HG03565 (cell line): ENCODE measurements around the gene SKOR1.
A peak's percentile ranks its signal among the peaks of the same experiment; 100 is the strongest.

Source experiments
- ATAC-seq: cut with Tn5 transposase; IDR thresholded peaks from one replicate; pipeline ENCODE4 v1.9.1; 2021; ENCODE audit warnings: mild to moderate bottlenecking, moderate library complexity; ENCODE audit not compliant: unreplicated experiment

SKOR1 gene

DNA sequence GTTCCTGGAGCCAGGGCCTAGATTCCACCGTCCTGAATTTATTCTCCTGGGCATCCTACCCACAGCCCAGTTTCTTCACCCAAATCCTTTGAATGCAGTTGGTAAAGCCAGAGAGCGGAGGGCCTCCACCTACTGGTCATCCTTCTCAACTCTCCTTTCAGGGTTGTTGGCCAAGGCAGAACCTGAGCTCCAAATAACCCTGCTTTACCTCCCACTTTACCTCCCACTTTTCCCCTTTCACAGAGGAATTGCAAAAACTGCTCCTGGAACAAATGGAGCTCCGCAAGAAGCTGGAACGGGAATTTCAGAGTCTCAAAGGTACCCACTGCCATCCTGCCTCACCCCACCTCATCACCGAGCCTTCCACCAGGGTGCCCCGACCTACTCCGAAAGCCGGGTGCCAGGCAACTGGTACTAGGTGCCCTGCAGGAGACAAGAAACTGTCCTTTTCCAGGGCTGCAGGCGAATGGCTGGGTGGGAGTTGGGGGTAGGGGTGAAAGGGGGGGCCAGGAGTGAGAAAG, 6.8 kb downstream of the SKOR1 start:
- ATAC-seq, result no peak

DNA sequence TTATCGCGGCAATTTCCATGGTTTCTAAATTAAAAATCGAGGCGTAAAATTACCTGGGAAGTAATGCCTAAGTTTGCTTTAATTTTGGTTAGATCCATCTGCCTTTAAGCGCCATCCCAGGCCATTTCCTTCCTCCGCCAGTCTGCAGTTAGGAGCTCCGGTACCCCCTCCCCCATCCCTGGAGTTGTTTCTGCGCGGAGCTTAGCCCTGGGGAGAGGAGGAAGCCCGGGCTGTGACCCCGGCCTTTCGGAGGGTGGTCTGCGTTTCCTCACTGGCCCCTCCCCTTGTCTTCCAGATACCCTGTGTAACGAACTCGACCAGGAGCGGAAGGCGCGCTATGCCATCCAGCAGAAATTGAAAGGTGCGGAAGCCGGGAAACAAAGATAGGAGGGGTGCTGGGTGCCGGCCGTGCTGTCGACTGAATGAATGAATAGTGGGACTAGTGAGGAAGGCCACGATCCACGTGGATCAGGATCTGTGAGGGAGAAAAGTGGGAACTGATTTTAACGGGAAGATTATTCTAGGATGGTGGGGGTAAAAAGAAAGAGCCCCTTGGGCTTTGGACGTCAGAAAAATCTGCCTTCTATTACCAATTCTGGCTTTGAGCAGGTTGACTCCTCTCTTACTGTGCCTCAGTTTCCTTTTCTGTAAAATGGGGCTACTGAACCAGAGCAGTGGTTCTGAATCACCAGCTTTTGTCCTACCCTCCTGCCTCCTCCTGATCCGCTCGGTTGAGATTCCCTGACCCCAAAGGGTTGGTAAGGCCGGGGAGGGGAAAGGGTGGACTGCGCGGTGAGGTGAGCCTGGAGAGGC, 7.8 kb downstream of the SKOR1 start:
- no peak for ATAC-seq

DNA sequence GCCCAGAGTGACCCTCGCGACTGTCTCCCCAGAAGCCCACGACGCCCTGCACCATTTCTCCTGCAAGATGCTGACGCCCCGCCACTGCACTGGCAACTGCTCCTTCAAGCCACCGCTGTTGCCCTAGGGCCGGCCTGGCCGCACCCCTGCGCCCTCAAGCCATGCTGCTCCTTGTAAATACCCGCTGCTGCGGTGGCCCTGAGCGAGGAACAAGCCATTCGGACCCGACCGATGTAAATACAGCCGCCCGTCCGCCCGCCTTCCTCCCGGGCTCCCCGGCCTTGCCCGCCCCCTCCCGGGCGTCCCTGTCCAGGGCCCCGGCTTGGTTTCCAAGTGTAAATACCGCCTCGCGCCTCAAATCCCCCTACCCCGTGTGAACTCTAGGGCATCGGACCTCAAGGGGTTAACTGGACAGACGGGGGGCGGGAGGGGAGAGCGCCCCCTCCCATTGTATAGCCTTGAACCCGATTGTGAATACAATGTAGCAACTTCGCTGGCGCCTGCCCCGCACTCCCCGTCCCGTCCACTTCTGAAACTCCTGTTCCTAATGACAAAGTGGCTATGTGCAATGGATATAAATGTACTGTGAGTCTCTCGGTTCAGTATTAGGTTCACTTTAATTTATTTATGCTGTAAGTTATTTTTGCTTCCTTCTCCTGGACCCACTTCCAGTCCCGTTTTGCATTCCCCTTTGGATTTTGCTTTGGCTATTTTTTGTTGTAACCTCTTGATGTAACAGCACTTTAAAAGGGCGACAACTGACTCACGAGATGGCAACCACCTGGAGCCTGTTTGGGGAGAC, 8.6 kb downstream of the SKOR1 start:
- no peak for ATAC-seq

DNA sequence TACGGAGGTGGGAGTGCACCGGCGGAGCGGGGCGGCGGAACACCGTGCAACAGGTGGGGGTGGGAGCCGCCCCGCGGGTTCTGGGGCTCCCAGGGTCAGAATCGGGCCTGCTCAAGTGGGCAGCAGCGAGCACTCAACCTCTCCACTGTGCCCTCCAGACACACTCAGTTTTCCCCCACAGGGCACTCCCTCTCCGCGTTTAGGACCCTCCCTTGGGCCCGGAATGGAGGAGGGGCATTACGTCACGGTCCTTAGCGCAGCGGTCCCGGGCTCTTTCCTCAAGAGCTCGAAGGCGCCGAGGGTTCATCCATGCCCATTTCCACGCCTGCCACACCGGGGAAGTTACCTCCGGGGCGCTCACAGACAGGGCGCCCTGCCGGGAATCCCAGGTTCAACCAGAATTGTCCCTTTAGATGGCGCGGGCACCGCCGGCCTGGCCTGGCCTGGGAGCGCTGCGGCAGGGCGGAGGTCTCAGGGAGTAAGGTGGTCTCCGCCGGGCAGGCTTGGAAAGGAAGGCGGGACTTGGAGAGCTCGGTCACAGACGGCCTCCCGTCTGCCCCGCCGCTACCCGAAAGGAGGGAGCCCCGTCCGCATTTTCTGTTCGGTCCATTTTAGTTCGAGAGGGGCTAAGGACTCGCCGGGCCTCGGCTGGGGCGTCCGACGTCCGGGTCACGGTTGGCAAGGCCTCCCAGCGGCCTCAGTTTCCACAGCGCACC, 9.4 kb downstream of the SKOR1 start:
- no peak for ATAC-seq

DNA sequence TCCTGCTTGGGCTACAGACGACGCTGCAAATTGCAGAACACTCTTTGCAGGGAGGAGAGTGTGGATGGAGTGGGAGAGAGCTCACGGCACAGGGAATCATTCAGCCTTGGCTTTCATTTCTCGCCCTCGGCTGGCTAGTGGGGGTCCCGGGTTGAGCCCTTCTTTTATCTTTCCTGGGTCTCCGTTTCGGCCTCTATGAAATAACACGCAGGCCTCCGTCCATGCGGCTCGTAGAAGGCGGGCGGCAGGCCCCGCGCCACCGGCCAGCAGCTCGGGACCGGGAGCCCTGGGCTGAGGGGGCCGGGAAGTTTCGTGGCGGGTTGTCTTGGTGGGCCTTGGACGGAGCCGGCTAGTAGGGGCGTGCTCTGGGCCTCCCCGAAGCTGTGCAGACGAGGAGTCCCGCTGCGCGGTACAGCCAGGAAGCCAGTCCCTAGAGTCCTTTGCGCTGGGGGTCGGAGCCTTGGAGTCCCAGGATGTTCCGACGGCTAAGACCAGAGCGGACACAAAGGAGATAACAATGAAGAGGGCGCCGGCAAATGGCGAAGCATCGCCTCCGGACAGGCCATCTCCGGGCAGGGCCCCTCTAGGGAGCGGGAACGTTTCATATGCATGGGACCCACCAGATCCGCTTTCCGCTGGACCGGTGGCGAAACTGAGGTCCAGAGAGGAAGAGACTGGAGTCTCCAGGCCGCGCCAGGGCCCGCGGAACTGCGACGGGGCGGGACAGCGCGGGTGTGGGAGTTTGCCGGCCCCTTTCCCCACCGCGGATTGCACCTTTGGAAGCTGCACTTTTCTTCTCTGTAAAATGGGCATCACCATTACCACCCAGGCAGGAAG, 10.2 kb downstream of the SKOR1 start:
- no peak for ATAC-seq

DNA sequence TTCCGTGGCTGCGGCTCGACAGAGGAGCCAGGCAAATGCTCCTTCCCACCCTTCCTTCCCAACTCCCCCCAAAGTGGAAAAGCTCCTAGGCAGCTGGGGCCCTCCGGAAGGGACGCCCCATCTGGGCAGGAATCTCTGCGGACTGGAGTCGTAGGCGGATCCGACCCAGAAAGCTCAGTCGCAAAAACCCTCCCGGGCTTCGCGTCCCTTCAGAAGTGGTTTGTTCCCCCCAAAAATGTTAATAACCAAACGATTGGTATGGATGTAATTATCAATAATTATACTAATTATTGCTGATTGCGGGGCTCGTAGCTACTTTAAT, 10.8 kb downstream of the SKOR1 start:
- ATAC-seq, result no peak

DNA sequence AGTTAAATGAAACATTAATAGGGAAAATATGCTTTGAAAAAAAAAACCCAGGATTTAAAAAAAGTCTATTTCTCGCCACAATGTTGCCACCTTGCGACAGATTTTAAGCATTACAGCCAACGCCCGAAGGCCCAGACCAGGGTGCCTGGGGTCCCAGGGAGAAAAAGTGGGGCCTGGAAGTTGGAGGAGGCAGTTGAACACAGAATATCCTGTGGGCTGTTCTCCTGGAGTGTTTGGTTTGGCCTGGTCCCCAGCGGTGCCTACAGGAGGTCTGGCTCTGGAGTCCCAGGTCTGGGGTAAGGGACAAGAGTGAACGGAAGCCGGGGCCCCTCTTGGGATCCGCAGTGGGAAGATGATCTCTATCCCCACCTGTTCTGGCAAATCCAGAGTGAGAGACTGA, 11.2 kb downstream of the SKOR1 start:
- no peak for ATAC-seq

DNA sequence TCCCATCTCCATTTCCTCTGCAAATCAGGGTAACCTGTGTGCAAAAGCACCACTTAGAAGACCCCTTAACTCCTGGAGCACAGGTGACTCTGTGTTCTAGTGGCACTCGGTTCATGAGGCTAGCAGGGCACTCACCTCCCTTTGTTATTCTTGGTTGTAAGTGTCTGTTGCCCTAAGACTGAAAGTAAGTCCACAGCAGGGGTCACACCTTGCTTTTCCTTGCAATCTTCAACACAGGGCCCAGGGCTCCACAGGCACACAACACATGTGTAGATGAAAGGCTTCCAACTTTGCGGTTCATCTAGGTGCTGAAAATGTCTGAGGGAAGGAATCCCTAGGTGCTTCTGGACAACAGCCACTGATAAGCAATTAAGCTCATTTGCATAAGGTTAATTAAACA, 11.6 kb downstream of the SKOR1 start:
- ATAC-seq, result no peak

DNA sequence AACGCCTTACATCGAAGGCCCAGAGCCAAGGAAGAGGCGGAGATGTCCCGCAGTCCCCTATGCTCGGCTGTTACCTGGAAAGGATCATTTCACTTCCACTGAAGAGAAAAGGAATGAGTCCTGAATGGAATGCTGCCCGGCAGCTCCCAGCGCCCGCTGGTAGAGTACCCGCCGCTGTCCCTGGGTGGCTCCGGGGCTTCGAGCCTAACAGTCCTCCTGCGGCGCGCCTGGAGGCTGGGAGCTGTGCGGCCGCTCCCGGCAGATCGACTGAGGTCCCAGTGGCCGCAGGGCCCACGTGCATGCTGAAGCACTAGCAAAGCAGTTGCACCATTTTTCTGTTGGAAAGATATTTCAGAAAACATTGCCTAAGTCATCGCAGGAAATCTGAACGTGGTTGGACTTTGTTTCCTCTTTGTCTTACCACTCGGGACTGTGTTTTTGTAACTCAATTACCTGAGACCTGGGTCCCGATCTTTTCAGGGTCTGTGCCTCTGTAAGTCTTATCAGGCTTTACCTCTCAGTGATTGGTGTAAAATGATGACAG, 13.6 kb downstream of the SKOR1 start:
- no peak for ATAC-seq

DNA sequence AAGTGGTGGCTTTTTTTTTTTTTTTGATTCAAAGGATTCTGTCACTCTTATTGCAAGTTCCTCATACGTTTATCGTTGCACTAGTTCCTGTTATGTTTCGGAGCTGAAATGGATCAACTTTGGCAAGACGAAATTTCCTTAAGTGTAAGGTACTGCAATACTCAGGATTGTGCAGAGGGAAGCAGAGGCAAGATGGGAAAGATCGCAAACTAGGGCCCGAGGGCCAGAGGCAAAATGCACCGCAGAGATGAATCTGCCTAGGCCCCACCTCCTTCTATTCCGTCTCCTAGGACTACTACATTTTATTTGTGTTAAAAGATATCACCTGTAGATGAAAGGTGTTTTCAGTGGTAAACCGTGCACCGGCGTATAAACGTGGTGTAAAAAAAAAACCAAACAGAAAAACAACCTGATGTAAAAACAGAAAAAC, 14.2 kb downstream of the SKOR1 start:
- peak; percentile 12 for ATAC-seq

DNA sequence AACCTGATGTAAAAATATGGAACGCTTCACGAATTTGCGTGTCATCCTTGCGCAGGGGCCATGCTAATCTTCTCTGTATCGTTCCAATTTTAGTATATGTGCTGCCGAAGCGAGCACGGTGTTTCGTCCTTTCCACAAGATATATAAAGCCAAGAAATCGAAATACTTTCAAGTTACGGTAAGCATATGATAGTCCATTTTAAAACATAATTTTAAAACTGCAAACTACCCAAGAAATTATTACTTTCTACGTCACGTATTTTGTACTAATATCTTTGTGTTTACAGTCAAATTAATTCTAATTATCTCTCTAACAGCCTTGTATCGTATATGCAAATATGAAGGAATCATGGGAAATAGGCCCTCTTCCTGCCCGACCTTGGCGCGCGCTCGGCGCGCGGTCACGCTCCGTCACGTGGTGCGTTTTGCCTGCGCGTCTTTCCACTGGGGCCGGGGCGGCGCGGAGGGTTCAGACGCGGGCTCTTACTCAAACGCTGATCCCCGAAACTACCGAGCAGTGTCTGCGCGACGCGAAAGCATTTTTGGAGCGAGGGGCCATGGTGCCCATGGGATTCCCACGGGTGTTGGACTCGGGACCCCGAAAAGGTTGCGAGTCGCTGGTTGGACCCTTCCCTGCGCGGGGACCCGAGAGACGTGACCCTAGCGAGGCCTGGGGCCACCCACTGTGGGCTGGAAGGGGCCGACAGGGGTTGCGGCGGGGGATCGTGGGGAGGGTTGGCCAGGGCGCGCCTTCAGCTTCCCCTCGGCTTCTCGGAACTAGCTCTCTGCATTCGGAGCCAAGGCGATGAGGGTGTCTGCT, 14.8 kb downstream of the SKOR1 start, which contains the start of gene RNU6-1:
Gene RNU6-1, minus strand, starts transcription at position 117 of the 820 bp plus-strand sequence.
- peak; percentile 76 for ATAC-seq

DNA sequence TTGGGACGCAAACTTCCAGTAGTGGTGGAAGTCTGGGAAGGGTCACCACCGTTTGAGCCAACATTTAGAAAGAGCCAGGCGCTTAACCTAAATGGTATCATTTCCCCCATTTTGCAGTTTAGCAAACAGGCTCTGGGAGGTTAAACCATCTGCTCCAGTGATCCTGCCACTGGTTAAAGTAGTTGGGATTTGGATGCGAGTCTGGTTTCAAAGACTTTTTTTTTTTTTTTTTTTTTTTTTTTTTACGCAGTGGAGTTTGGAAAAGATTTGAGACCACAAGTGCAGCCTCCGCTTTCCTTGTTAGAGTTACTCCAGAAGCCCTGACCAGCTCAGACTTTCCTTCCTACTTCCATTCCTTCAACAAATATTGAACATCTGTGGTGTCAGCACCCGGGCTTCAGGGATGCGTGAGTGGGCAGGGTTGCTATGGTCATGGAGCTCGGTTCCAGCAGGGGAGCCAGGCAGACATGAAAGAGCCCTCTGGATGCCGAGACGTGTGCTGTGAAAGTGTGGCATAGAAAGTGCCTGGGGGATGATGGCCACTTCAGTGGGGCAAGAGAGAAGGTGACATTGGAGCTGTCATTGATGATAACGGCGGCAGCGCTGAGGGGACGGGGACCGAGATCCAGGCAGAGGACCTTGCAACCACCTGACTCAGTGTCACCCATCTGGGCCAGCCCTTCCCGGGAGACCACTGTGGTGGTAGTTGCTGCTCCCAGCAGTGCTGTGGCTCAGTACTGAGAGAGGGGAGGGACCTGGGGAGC, 15.6 kb downstream of the SKOR1 start:
- peak; percentile 1 for ATAC-seq

DNA sequence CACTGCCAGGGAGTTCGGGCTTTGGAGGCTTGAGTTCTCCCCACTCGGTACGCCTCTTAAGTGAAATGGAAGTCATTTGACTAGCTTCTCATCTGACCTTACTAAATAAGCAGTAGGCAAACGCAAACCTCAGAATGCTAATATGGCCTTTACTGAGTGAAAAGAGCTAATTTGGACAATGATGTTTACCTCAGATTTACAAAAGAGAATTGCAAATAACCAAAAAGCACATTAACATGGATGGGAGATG, 16.1 kb downstream of the SKOR1 start:
- no peak for ATAC-seq

DNA sequence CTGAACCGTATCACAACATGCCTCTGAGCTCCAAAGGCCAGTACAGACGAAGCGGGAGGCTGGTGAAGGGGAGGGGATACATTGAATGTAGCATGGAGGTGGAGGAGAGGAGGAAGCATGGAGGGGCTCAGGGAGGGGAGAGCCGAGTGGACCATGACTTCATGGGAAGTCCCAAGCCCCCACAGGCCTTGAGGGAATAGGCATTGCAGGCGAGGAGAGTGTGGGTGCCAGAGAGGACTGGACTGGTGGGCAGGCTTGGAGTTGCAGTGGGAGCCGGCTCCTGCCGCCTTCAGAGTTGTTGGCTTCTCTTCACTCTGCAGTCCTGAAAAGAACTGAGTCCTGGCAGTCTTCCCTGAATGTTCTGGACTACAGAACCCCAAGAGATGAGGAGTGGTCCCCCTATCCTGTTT, 17.8 kb downstream of the SKOR1 start:
- ATAC-seq, result no peak

DNA sequence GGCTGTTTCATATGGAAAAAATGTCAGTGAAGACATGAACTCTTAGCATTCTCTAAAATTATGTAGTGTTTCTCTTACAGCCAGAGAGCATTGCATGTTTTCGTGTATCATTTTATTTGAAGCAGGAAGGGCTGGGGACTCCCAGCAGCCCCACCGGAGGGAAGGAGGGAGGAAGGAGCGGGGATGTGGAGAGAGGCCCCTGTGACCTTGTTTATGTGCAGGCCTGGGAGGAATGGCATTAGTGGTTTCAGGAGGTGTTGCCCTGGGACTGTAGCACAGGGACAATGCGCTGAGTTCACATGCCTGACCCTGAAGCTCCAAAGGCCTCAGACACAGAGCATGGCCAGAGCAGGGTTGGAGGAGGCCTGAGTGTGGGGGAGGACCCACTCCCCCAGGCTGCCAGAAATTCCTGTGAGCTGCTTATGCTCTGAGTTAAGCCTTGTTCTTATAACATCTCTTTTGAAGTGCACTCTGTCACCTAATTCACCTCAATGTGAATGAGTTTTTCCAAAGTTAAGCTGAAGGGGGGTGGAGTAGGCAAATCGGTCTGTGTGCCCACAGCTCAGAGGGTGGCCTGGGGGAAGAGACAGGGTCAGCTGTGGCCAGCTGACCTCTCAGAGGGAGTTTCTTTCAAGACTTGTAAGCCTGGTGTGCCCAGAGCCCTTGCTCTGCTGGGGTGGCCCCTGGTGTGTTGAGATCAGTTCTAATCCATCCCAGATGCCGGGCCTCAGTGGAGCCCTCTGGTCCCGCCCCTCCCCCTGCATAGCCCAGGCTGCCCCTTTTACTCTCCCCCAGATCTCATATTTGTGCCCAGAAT, 18.5 kb downstream of the SKOR1 start:
- ATAC-seq, result no peak

DNA sequence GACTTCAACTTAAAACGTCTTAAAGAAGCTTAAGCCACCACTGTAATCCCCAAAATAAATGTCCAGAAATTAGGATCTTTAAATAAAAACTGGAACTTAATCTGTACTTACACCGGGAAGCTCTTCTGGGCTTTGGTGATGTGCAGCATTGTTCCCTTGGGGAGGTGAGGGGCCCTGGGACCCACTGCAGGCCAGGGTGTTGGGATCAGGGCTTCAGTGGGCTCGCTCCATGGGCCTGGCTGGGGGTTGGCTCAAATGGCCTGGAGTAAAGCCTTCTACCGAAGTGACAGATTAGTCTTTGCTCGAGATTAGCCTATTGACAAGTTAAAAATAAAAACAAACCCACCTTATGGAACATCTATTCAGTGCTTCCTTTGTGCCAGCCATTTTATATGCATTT, 20.7 kb downstream of the SKOR1 start:
- no peak for ATAC-seq

DNA sequence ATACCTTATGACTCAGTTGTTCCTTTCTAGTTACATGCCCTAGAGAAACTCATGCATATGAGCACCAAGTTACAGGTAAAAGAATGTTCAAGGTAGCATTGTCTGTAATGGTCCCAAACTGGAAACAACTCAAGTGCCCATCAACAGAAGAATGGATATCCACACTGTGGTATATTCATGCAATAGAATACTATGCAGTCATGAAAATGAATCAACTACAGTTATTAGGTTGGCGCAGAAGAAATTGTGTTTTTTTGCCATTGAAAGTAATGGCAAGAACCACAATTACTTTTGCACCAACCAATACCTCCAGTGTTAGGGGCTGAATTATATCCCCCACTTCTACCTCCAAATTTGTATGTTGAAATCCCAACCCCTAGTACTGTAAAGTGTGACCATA, 24.2 kb downstream of the SKOR1 start:
- no peak for ATAC-seq

DNA sequence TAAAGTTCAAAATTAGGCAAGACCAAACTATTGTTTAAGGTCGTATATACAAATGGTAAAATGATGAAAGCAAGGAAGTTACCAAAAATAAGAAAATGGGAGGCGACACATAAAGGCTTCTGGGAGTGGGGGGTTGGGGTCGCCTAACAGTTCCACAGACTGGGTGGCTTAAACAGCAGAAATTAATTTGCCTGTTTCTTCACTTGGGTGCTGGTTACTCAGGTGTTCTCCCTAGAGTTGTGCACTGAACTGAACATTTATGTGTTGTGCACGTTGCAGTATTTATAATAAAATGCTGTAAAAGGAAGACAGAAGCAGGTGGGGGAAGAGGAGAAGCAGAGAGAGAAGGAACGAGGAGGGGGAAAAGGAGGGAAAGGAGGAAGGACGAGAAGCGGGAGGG, 25.0 kb downstream of the SKOR1 start:
- no peak for ATAC-seq
